HepG2 (cell line): ENCODE data around the gene ARG2. TPM values are rescaled to one million over a fixed set of nuclear protein-coding genes. Genes with fewer than 3 reads are reported as not detected.

Source experiments
- AKAP8 ChIP-seq: sonication (generic); formaldehyde crosslinking; IDR thresholded peaks from 2 replicates; pipeline ENCODE4 v1.5.1; 2020; ENCODE audit warnings: mild to moderate bottlenecking, missing genetic modification reagents
- FOXO1 ChIP-seq: sonication (generic); formaldehyde crosslinking; IDR thresholded peaks from 2 replicates; pipeline ENCODE4 v1.4.0; 2020; ENCODE audit warnings: missing genetic modification reagents
- HDAC1 ChIP-seq: sonication (generic); formaldehyde crosslinking; IDR thresholded peaks from 2 replicates; pipeline ENCODE4 v1.5.1; 2020; ENCODE audit warnings: mild to moderate bottlenecking, missing genetic modification reagents
- HMGA1 ChIP-seq: sonication (generic); formaldehyde crosslinking; conservative IDR thresholded peaks from 2 replicates; pipeline ENCODE4 v1.4.0; 2020; ENCODE audit warnings: missing genetic modification reagents
- HNRNPLL ChIP-seq: fragments of 200-400 bp; formaldehyde crosslinking; IDR thresholded peaks from 2 replicates; pipeline ENCODE4 v1.6.1; 2017; ENCODE audit warnings: mild to moderate bottlenecking, low read depth, low read length; ENCODE audit not compliant: poor library complexity, severe bottlenecking
- KDM6A ChIP-seq: IDR thresholded peaks from 2 replicates; pipeline ENCODE4 v1.6.1; 2016; ENCODE audit warnings: low read depth
- KLF6 ChIP-seq: IDR thresholded peaks from 2 replicates; pipeline ENCODE4 v1.8.0; 2016; ENCODE audit warnings: missing biosample characterization, missing genetic modification reagents
- MAZ ChIP-seq, 2 experiments: sonication (generic) in 1 of 2; formaldehyde crosslinking in 1 of 2; IDR thresholded peaks; 2 replicates each; pipeline versions ENCODE4 v1.5.0 to v1.6.1; 2012 to 2020; ENCODE audit warnings: low read depth in 2 of 2, mild to moderate bottlenecking in 2 of 2, borderline replicate concordance in 1 of 2, improper control_type of control experiment in 1 of 2, low read length in 1 of 2, missing genetic modification reagents in 1 of 2, moderate library complexity in 1 of 2
- RFXANK ChIP-seq: IDR thresholded peaks from 2 replicates; pipeline ENCODE4 v1.6.1; 2016
- SALL2 ChIP-seq: sonication (generic); formaldehyde crosslinking; IDR thresholded peaks from 2 replicates; pipeline ENCODE4 v1.8.1; 2023; ENCODE audit warnings: mild to moderate bottlenecking, missing genetic modification reagents, inconsistent platforms
- SP4 ChIP-seq: sonication (generic); formaldehyde crosslinking; IDR thresholded peaks from 2 replicates; pipeline ENCODE4 v1.8.1; 2023; ENCODE audit warnings: mild to moderate bottlenecking, missing genetic modification reagents
- TCF7 ChIP-seq: sonication (generic); IDR thresholded peaks from 2 replicates; pipeline ENCODE4 v1.6.1; 2016; ENCODE audit warnings: antibody characterized with exemption, low read depth
- ZFY ChIP-seq: sonication (generic); formaldehyde crosslinking; IDR thresholded peaks from 2 replicates; pipeline ENCODE4 v1.4.0; 2020; ENCODE audit warnings: missing genetic modification reagents
- ZNF160 ChIP-seq: sonication (generic); formaldehyde crosslinking; IDR thresholded peaks from 2 replicates; pipeline ENCODE4 v1.8.0; 2022; ENCODE audit warnings: mild to moderate bottlenecking, inconsistent platforms, missing genetic modification reagents
- ZNF274 ChIP-seq: sonication (generic); formaldehyde crosslinking; IDR thresholded peaks from 2 replicates; pipeline ENCODE4 v1.5.1; 2020; ENCODE audit warnings: mild to moderate bottlenecking, missing genetic modification reagents
- ZNF547 ChIP-seq: sonication (generic); formaldehyde crosslinking; IDR thresholded peaks from 2 replicates; pipeline ENCODE4 v1.5.1; 2020; ENCODE audit warnings: mild to moderate bottlenecking, missing genetic modification reagents
- ZNF562 ChIP-seq: sonication (generic); formaldehyde crosslinking; IDR thresholded peaks from 2 replicates; pipeline ENCODE4 v1.8.0; 2022; ENCODE audit warnings: missing genetic modification reagents, borderline replicate concordance
- ZNF788 ChIP-seq: sonication (generic); formaldehyde crosslinking; IDR thresholded peaks from 2 replicates; pipeline ENCODE4 v1.5.0; 2020; ENCODE audit warnings: mild to moderate bottlenecking, missing genetic modification reagents, borderline replicate concordance
- polyA plus RNA-seq, 8 experiments: library from polyadenylated mRNA; depleted of rRNA in 3 of 8; stranded (reverse) in 7 of 8; unstranded in 1 of 8; fragments of >200 nt; fragmentation: Illumina TruSeq in 4 of 8; extraction: Trizol in 4 of 8; gene quantifications; 2 replicates each; pipeline versions ENCODE4 v1.2.1 to v1.2.3, GENCODE V29; 2011 to 2016; ENCODE audit warnings: low read depth in 4 of 8, missing spikeins in 1 of 8, mixed read lengths in 1 of 8; ENCODE audit not compliant: insufficient read depth in 1 of 8
- total RNA-seq, 5 experiments: library from RNA; depleted of rRNA; stranded (reverse); fragments of >200 nt; fragmentation: Illumina TruSeq; extraction: Trizol; gene quantifications; 2 replicates each; pipeline ENCODE4 v1.2.3, GENCODE V29; 2016; ENCODE audit warnings: low read depth in 1 of 5
- TF ChIP-seq, protein P1 (sequence below): sonication (generic); formaldehyde crosslinking; IDR thresholded peaks from 2 replicates; pipeline ENCODE4 v1.5.1; 2020; ENCODE audit warnings: mild to moderate bottlenecking, missing genetic modification reagents
- TF ChIP-seq, protein P2 (sequence below): sonication (generic); formaldehyde crosslinking; IDR thresholded peaks from 2 replicates; pipeline ENCODE4 v1.8.1; 2023; ENCODE audit warnings: mild to moderate bottlenecking, missing genetic modification reagents, borderline replicate concordance
- TF ChIP-seq, protein P3 (sequence below): fragments of 450-650 bp; IDR thresholded peaks from 2 replicates; pipeline ENCODE4 v1.6.1; 2016
- TF ChIP-seq, protein P4 (sequence below): sonication (generic); formaldehyde crosslinking; IDR thresholded peaks from 2 replicates; pipeline ENCODE4 v1.4.0; 2020; ENCODE audit warnings: mild to moderate bottlenecking, low read depth, missing genetic modification reagents
- TF ChIP-seq, protein P5 (sequence below): sonication (generic); formaldehyde crosslinking; IDR thresholded peaks from 2 replicates; pipeline ENCODE4 v1.8.0; 2023; ENCODE audit warnings: mild to moderate bottlenecking, missing genetic modification reagents

Gene ARG2
- total and polyA plus RNA-seq, 2 of the 13 experiments (the other 11 are each of a cell fraction or from before 2014, with no cell fraction given): 37.5 to 73.6 TPM

DNA sequence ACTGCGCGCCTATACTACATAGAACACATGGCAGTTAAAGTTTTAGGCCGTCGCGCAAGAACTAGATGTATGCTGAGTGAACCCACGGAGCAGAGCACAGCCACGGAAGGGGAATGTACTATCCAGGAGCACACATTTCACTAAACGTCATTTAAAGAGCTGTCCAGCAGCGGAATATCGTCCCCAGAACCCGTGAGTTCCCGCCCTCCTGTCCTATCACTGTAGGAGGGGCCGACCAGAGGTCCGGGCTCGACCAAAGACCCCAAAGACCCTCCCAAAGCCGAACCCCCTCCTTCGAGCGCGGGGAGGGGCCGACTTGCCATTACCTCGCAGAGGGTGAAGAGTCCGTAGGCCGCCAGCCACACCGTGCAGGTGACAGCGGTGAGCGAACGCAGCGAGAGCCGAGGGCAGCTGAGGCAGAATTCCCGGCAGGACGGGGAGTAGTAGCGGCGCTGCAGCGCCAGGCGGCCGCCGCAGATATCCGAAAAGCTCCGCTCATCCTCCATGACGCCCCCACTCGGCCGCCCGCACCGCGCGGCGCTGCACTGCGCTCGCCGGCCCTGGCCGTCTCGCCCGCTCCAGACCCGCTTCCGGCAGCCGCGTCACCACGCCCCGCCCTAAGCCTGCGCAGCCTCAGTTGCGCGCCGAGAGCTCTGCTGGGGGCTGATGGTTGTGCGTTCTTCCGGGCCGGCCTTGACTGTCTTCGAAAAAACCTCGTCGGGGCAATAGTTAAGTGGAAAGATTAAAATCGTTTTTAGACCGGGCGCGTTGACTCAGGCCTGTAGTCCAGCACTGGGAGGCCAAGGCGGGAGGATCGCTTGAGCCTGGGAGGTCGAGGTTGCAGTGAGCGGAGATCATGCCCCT is 19.8 kb upstream of the ARG2 start, which contains the start of gene PIGH (continued):
- TF ChIP-seq KDM6A: no peak
- peak; percentile 85; the same call in 1 of the 2 replicates for TF ChIP-seq ZNF788 (CRISPR knock-in tag)
- TF ChIP-seq ZNF274 (CRISPR knock-in tag): 0 out of 2 replicates have a peak, but pooled peaks have one; percentile 25
- TF ChIP-seq, protein P1, sequence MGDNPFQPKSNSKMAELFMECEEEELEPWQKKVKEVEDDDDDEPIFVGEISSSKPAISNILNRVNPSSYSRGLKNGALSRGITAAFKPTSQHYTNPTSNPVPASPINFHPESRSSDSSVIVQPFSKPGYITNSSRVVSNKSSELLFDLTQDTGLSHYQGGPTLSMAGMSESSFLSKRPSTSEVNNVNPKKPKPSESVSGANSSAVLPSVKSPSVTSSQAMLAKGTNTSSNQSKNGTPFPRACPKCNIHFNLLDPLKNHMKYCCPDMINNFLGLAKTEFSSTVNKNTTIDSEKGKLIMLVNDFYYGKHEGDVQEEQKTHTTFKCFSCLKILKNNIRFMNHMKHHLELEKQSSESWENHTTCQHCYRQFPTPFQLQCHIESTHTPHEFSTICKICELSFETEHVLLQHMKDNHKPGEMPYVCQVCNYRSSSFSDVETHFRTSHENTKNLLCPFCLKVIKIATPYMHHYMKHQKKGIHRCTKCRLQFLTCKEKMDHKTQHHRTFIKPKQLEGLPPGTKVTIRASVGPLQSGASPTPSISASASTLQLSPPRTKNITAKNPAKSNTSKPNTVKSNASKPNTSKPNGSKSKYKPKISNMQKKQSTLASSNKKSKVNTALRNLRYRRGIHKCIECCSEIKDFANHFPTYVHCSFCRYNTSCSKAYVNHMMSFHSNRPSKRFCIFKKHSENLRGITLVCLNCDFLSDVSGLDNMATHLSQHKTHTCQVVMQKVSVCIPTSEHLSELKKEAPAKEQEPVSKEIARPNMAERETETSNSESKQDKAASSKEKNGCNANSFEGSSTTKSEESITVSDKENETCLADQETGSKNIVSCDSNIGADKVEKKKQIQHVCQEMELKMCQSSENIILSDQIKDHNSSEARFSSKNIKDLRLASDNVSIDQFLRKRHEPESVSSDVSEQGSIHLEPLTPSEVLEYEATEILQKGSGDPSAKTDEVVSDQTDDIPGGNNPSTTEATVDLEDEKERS (CRISPR knock-in tag): no peak
- TF ChIP-seq ZNF160 (CRISPR knock-in tag): peak; percentile 52; the same call in 1 of the 2 replicates
- TF ChIP-seq ZFY (CRISPR knock-in tag): peak; percentile 81
- TF ChIP-seq, protein P2, sequence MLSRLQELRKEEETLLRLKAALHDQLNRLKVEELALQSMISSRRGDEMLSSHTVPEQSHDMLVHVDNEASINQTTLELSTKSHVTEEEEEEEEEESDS: peak; percentile 61; the same call in 1 of the 2 replicates
- TF ChIP-seq MAZ (IDR thresholded peaks at IDR 0.05; ENCODE audit: borderline replicate concordance, low read depth, low read length): peak; percentile 75
- TF ChIP-seq MAZ (CRISPR knock-in tag; IDR thresholded peaks at IDR 0.05; ENCODE audit: low read depth): peak; percentile 77
- TF ChIP-seq, protein P3, sequence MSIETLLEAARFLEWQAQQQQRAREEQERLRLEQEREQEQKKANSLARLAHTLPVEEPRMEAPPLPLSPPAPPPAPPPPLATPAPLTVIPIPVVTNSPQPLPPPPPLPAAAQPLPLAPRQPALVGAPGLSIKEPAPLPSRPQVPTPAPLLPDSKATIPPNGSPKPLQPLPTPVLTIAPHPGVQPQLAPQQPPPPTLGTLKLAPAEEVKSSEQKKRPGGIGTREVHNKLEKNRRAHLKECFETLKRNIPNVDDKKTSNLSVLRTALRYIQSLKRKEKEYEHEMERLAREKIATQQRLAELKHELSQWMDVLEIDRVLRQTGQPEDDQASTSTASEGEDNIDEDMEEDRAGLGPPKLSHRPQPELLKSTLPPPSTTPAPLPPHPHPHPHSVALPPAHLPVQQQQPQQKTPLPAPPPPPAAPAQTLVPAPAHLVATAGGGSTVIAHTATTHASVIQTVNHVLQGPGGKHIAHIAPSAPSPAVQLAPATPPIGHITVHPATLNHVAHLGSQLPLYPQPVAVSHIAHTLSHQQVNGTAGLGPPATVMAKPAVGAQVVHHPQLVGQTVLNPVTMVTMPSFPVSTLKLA: peak; percentile 25; the same call in 1 of the 2 replicates
- peak; percentile 77 for TF ChIP-seq HNRNPLL
- TF ChIP-seq AKAP8: peak; percentile 75; the same call in 1 of the 2 replicates
- TF ChIP-seq, protein P4, sequence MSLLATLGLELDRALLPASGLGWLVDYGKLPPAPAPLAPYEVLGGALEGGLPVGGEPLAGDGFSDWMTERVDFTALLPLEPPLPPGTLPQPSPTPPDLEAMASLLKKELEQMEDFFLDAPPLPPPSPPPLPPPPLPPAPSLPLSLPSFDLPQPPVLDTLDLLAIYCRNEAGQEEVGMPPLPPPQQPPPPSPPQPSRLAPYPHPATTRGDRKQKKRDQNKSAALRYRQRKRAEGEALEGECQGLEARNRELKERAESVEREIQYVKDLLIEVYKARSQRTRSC (CRISPR knock-in tag): peak; percentile 64; the same call in 1 of the 2 replicates
- peak; percentile 79 for TF ChIP-seq SP4
- TF ChIP-seq RFXANK (CRISPR knock-in tag): peak; percentile 47; the same call in 1 of the 2 replicates
- TF ChIP-seq, protein P5, sequence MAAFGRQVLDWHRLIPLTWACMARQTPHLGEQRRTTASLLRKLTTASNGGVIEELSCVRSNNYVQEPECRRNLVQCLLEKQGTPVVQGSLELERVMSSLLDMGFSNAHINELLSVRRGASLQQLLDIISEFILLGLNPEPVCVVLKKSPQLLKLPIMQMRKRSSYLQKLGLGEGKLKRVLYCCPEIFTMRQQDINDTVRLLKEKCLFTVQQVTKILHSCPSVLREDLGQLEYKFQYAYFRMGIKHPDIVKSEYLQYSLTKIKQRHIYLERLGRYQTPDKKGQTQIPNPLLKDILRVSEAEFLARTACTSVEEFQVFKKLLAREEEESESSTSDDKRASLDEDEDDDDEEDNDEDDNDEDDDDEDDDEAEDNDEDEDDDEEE (CRISPR knock-in tag): peak; percentile 57; the same call in 1 of the 2 replicates
- TF ChIP-seq ZNF547 (CRISPR knock-in tag): peak; percentile 91
- peak; percentile 84 for TF ChIP-seq HDAC1
- TF ChIP-seq TCF7: no peak
- no peak; the same call in 1 of the 2 replicates for TF ChIP-seq FOXO1
- no peak; the same call in 1 of the 2 replicates for TF ChIP-seq KLF6 (CRISPR knock-in tag)
- TF ChIP-seq SALL2 (CRISPR knock-in tag): no peak
- TF ChIP-seq HMGA1 (CRISPR knock-in tag): no peak
- no peak for TF ChIP-seq ZNF562
